ENCODE measurements around the gene SH3RF1.

Gene SH3RF1

DNA sequence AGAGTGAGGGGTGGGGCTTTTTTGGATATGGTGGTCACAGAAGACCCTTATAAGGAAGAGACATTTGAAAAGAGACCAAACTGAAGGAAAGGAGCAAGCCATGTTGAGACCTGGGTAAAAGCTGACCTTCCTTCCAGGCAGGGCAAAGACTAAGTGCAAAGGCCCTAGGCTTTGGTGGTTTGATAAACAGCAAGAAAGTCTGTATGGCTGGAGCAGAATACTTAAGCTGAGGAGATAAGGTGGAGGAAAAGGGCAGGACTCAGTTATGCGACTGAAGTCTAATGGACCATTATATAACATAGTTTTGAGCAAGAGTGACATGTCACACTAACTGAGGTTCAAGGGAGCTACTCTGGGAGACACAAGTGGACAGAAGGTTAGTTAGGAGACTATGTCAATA is 20.0 kb downstream of the SH3RF1 start:
- DNase-seq, result no peak

DNA sequence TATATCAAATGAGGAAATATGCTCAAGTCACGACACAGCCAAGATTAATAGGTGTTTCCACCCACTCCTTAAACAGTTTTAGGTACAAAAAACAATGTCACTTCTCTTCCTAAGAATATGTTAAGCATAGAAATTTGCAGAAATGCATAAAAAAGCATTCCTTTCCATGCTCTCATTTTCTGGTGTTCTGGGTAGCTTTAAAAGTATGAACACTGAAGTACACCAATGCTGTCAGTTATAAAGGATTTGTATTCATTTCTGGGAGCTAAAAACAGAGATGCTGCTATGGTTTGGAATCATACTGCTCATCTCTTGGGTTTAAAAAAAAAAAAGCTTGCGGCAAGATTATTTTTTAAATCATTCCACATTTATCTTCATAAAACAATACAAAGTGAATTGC is 20.8 kb downstream of the SH3RF1 start:
- DNase-seq, result no peak

DNA sequence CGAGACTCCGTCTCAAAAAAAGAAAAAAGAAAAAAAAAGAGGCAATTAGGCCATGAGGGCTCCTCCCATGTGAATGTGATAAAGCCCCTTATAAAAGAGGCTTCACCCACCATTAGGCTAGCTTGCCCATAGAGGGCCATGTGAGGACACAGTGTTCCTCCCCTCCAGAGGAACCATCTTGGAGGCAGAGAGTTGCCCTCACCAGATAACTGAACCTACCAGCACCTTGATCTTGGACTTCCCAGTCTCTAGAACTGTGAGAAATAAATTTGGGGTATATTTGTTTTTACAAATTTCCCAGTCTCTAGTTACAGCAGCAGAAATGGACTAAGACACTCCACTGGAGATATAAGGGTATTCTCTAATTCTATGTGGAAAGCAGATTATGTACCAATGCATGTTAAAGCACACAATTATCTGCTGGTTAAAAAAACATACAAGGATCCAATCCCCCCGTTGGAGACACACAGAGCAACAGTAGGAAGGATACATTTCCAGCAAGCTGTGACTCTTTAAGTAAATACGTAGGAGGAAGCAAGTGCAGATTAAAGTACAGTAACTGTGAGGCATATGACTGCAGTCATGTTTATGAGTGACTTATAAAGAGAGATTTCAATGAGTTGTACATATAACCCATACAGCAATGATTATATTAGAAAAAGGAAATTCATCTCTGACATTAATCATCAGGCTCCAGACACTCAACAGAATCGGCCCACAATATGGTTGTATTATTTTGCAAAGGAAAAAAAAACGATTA is 21.4 kb downstream of the SH3RF1 start:
- no peak for DNase-seq

DNA sequence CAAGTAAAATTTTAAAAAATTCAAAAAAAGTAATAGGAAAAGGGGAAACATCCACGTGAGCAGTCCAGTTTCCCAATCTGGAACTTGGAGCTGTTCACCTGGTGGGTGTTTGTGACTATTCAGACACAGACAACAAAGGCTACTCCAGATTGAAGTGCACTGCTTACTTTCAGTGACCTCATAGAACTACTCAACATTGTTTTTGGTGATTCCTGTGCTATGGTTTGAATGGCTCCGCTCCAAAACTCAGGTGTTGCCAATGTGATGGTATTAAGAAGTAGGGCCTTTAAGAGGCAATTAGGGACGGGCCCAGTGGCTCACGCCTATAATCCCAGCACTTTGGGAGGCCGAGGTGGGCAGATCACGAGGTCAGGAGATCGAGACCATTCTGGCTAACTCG is 22.1 kb downstream of the SH3RF1 start:
- no peak for DNase-seq

DNA sequence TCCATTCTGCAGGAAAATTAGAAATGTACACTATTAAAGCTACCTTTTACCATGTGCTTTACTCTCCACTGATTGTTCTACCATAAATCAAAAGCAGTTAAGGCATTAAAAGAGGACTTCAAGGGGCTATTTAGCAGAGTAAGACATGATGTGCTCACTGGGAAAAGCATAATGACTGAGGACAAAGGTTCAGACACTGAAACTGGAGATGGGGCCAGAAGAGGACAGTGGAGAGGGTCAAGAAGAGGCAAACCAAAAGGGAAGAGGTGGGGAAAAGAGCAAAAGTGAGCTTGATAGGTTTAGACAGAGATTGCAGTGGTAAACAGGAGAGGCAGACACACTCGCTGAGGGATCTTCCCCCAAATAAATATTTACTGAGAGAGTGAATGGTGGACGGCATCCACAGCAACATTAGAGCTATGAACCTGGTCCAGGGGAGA is 23.8 kb downstream of the SH3RF1 start:
- no peak for DNase-seq

DNA sequence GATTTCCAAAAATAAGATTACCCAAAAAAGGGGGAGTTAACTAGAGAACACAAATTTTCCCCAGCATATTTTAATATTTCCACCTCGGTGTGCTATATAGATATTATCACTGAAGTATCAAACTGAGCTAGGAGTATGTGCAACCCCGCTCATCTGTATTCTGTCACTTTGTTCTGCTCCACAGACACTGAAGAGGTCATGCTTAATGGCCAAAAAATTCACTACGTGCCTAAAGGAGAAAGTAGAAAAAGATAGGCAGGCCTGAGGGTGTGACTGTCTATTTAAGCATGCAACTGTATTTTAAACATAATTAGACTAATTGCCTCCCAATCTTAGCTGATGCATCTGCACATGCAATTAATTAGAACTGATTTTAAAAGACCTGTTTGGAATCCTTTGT is 24.5 kb downstream of the SH3RF1 start:
- no peak for DNase-seq

DNA sequence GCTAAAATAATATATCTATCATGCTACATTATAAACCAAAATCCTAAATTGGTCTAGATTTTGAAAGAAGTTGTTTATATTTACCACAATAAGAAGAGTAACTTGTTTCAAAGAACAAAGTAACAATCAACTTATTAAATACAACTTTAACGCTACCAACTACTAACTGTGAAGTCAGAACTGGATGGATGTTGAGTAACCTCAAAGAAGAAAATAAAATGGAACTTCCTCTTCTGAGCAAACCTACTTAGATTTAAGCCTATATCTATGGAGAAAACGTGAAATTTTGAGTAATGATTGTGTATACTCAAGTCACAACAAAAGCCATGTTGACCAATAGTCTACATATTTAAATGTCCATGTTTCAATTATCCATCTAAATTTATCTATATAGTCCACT is 25.7 kb downstream of the SH3RF1 start:
- no peak for DNase-seq

DNA sequence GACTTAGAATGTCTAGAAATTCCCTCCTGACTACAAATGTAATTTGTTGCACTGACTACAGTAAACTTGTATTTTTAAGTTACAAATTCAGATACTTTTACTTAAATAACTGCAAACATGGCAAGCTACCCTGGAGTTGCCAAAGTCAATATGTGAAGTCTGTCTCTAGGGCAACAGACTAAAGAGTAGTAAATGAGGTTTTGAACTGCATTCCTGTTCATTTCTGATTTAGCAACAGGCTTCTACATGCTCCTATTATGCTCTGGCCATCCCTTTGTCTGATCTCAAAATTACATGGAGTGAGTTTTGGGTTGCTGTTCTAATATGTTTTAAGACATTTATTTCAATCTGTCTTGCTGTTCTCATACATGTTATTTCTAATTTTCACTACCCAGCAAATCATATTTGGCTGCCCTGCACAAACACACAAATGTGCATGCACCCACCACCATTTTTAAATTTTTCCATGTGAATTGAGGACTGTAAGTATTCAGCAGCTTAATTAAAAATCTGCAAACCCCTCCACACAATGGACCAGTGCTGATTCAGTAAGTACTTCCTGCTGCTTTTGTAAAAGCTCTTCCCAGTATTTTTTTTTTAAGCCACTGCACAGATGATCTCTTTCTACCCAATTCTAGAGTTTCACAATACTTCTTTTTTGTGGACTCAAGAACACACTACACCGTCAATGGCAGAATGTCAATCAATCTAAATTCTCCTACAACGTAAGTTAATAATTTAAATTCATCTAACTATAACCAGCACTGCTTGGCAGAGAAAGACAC is 26.7 kb downstream of the SH3RF1 start:
- no peak for DNase-seq

DNA sequence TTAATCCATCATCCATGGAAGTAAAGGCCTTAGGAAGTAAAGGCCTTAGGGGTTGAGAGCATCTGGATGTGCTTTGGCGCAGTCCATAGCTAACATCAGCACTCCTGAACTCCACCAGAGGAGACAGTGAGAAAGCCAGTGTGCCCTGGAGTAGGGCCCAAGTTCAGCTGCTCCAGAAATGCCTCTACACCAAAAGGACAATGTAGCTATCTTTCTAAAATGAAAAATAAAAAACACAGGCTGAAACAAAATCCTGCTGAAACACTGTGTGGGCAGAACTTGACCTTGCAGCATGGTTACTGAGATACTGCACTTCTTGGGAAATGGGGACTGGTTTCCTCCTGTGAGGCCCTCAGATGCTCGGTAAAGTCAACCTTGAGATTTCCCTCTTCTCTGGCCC is 29.3 kb downstream of the SH3RF1 start:
- DNase-seq, result no peak

DNA sequence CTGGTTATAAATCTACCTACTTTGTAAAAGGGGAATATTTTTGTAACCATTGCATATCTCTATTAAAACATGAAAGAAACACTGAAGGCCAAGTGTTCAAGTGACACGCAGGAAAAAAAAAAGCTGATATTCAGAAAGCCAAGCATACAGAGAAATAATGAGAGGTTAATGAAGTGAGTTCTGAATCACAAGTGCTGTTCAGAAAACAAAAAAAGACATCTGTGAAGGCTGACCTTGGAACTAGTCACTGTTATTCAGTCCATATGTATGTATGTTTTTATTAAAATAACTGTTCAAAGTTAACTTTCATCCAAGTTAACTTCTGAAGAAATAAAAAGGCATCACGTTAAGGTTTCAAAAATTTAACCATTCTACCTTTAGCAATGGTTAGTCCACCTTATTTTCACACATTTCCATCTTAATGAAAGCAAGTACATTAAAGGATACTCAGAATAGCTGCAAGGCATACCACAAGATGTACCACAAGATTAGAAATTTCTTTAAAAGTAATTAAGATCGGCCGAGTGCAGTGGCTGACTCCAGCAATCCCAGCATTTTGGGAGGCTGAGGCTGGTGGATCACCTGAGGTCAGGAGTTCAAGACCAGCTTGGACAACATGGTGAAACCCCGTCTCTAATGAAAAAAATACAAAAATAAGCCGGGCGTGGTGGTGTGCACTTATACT is 31.4 kb downstream of the SH3RF1 start:
- no peak for DNase-seq

DNA sequence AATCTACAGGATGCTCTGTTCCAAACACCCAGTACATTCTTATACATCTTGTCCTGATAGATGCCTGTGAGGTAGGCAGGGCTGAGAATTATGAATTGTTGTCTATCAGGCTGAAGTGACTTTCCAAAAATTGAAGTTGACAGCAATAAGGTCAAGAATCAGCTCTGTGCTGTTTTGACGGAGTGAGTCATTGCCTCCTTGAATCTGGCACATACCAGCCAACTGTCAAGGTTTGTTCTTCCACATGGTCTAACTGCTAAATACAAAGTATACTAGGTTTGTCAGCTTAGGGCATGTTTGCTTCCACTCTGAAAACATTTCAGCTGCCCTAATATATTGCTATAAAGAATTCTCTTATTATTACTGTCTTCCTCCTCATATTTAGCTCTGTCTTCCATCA is 32.3 kb downstream of the SH3RF1 start:
- no peak for DNase-seq

DNA sequence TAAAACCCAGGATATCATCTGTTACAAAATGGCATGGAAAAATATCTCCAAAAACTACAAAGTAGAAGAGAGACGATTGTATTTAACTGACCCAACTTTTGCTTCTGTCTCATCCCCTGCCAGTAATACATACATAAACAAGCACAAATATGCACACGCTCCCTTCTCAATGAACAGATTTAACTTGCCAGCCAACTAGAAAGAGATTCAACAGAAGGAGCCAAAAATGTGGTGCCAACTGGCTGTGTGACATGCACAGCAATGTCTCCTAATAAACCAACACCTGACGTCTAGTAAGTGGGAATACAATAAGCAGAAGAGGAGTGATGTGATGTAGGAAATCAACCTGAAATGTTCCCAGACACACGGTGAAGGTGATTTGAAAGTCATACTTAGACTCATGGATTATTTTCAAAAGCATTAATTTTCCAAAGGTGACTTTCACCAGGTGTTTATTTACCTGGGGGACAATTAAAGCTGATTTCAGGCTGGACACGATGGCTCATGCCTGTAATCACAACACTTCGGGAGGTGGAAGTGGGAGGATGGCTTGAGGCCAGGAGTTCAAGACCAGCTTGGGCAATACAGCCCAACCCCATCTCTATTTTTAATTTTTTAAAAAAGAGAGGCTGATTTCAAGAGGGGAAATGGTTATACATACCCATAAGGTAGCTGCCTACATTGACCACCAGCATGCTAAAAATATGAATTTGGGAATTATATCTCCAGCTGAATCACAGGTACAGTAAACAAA is 33.7 kb downstream of the SH3RF1 start:
- DNase-seq, result no peak

DNA sequence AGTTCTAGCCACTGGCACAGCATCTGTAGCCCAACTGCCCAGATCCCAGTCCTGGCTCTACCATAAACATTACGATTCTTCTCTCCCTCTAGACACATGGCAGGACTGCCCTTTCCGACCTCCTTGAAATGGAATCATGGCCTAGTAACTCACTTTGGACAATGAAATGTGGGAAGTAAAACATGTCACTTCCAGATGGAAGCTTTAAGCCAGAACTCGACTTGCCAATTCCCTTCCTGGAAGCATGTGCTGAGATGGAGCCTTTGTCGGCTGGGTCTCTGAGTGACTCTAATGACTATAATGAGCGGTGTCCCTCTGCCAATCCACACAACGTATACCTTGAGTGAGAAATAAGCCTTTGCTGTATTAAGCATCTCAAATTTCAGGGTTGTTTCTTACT is 34.7 kb downstream of the SH3RF1 start:
- no peak for DNase-seq

DNA sequence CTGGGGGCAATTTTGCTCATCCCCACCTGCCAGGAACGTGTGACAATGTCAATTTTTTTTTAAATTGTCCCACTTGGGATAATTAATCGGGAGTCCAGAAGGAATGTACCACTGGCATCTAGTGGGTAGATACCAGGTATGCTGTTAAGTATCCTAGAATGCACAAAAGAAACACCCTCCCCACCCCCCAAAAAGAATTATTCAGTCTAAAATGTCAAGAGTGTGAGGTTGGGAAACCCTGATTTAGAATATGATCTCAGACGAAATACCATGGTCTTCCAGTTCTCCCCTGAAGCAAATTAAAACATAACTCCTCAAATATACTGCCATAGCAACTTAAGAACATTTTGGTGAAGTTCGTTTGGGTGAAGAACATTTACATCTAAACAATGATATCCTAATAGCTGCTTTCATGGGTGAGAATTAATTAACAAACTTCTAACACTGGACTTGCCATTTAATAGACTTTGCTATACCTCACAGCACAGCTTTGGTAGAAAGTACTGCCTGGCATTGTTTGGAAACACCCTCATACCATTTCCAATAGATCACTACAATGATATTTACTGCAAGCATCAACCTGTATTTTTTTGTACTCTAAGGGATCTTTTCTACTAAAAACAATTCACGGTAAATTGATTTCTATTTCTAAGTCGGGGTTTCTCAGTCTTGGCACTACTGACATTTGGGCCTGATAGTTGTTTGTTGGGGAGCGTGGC is 36.5 kb downstream of the SH3RF1 start:
- no peak for DNase-seq

DNA sequence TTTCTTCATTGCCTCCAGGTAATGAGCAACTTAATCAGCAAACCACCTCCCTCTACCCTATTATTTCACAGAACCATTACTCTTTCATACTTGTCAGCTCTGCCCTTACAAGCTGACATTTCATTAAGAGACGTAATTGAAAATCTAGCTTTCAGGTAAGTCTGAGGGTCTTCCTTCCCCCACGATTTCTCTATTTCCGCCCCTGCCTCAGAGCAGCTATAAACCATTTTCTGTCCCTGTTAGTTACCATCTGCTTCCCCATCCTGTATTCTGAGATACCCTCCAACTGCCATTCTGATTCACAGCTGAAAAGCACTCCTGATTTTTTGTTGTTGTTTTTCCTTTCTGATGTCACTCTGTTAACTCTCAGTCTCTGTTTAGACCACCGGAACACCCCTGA is 37.1 kb downstream of the SH3RF1 start:
- DNase-seq, result no peak

DNA sequence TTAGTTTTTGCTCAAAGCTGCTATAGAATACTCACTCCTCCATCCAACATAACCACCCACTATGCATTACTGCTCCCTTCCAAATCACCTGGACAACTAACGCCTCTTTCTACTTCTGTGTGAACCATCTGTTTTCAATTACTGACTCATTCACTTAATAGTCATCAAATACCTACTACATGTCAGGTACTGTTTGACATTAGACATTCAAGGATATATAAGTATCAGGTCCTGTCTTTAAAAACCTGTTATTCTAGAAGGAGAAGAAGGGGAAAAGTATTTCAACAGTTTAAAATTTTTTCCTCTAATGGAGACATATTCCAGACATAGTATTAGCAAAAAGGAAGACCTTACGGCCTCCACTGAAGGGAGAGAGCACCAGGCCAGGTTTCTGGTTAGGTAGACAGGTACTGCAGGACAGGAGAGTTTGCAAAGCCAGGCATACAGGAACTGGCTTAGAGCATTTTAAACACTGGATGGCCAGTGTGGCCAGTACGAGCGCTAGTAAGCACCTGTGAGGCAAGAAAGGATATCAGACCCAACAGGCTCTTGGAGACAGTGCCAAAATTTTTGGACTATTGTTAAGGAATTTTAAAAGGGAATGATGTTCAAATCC is 39.0 kb downstream of the SH3RF1 start:
- DNase-seq, result no peak

DNA sequence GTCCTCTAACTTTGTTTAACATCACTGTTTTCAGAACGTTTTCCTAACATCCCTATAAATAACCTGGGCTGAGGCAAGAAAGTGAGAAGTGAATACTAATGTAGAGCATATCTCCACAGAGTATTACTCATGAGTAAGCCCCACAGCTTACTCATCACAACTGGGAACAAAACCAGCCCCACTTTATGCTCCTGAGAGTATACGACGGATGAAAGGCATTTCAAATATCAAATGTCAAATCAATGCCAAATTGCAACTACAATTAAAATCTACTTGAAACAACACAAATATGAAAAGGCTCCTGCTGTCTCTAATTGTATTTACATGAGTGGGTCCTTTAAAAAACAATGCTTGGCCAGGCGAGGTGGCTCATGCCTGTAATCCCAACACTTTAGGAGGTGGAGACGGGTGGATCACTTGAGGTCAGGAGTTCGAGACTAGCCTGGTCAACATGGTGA is 41.2 kb downstream of the SH3RF1 start:
- no peak for DNase-seq

DNA sequence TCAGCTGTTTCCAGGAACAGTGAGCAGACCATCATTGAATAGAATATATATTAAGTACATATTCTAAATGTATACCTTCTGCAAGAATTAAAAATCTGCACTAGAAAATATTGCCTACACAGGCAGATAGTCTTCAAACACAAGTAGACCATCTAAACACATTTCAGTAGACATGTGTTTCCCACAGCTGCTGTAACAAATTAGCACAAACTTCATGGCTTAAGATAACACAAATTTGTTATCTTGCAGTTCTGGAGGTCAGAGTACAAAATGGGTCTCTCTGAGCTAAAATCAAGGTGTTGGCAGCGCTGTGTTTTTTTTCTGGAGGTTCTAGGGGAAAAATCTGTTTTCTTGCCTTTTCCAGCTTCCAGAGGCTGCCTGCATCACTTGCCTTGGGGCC is 42.7 kb downstream of the SH3RF1 start:
- DNase-seq, result no peak

DNA sequence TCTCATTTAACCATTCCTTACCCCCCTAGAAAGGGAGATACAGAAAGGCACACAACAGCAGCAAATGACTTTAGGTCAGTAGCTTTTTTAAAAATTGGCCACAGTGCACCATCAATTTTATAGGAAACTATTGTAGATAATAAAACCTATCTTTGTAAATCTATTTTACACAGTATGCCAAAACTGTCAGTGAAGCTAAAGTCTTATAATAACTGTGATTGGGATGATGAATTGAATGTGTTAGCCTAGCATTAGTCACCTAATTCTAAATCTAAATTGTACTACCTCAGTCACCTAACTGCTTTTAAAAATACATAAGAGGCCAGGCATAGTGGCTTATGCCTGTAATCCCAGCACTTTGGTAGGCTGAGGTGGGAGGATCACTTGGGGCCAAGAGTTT is 44.2 kb downstream of the SH3RF1 start:
- no peak for DNase-seq

DNA sequence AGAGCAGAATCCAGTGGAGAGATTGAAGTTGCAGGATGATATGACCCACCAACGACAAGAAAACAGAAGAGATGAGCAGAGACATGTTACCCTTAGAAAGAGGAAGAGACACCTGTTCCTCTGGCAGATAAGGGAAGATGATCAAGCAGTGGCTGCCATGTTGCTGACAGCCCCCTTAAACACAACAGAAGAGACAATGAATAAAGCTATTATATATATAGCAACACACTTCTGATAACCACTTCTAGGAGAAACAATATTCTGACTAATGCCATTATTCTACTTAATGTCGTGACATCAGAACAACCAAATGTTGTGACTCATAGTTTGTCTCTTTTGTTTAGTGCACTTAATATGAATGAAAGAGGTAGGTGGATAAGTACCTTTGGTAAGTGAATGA is 44.9 kb downstream of the SH3RF1 start:
- DNase-seq, result no peak

DNA sequence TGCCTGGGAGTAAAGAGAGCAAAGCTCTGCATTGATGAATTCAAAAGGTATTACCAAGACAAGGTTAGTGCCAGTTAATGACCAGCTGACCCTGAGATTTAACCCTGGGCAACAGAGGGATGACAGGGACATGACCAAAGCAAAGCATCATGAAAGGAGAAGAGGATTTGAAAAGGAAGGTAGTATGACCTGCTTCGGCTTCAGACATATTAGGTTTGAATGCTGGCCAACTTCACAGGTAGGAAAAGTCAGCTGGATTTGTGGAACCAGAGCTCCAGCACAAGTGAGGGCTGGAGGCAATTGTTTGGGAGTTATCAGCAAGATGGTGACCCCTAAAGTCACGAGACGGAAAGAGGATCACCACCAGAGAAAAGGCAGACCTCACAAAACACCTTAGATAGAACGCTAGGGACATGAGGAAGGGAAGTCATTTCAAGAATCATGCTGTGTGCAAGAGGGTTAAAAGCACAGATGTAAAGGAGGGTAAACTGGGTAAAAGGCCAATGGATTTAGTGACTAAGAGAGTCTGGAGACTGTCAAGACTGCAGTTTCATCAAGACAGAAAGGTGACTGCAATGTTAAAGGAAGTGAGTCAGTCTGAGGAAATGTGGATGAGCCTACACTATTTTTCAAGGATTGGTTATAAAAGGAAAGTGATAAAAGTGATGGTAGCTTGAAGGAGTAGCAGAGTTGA is 45.6 kb downstream of the SH3RF1 start:
- DNase-seq, result no peak

Measured in CD4-positive, alpha-beta T cell treated with Interleukin-10 for 1 hour (primary cell).